Measurements from ENCODE around the gene PLA2G4E. TPM values are rescaled to one million over a fixed set of nuclear protein-coding genes. Genes with fewer than 3 reads are reported as not detected.

Gene PLA2G4E
- total RNA-seq, 1 donor from 2014 or later = 1.0 TPM

GRCh38 chr15:42053010-42053409 is 32.2 kb upstream of the PLA2G4E start:
- H3K9me3 Mint-ChIP-seq (ENCODE audit: unreplicated experiment) = no peaks in the 10 kb centered on the region
- no peak overlapping the region for H3K4me3 Mint-ChIP-seq (ENCODE audit: unreplicated experiment)
- peaks cover 2% of the 10 kb centered on the region for H3K4me1 Mint-ChIP-seq (ENCODE audit: low read depth, unreplicated experiment)
- DNase-seq = no peak
- H3K36me3 Mint-ChIP-seq (ENCODE audit: unreplicated experiment) = no peaks in the 10 kb centered on the region
- no peak for TF ChIP-seq CTCF (IDR thresholded peaks at IDR 0.05; ENCODE audit: partially characterized antibody, unreplicated experiment)
- no peaks in the 10 kb centered on the region for H3K27me3 Mint-ChIP-seq (ENCODE audit: unreplicated experiment)
- H3K27ac Mint-ChIP-seq (ENCODE audit: unreplicated experiment) = no peak overlapping the region

GRCh38 chr15:42050484-42051255 is 29.8 kb upstream of the PLA2G4E start:
- Mint-ChIP-seq H3K36me3 (ENCODE audit: unreplicated experiment) (no peaks in the 10 kb centered on the region), H3K27ac (ENCODE audit: unreplicated experiment) (no peak overlapping the region), H3K4me3 (ENCODE audit: unreplicated experiment) (no peak overlapping the region), H3K9me3 (ENCODE audit: unreplicated experiment) (no peaks in the 10 kb centered on the region), H3K4me1 (ENCODE audit: low read depth, unreplicated experiment) (peaks cover 2% of the 10 kb centered on the region), H3K27me3 (ENCODE audit: unreplicated experiment) (no peaks in the 10 kb centered on the region)
- no peak for DNase-seq
- no peak for TF ChIP-seq CTCF (IDR thresholded peaks at IDR 0.05; ENCODE audit: partially characterized antibody, unreplicated experiment)

GRCh38 chr15:42048821-42049200 is 28.0 kb upstream of the PLA2G4E start:
- Mint-ChIP-seq H3K4me3 (ENCODE audit: unreplicated experiment) (no peak overlapping the region), H3K4me1 (ENCODE audit: low read depth, unreplicated experiment) (peaks cover 2% of the 10 kb centered on the region), H3K27ac (ENCODE audit: unreplicated experiment) (no peak overlapping the region), H3K36me3 (ENCODE audit: unreplicated experiment) (no peaks in the 10 kb centered on the region), H3K9me3 (ENCODE audit: unreplicated experiment) (no peaks in the 10 kb centered on the region), H3K27me3 (ENCODE audit: unreplicated experiment) (no peaks in the 10 kb centered on the region)
- TF ChIP-seq CTCF (IDR thresholded peaks at IDR 0.05; ENCODE audit: partially characterized antibody, unreplicated experiment) = no peak
- DNase-seq = no peak

GRCh38 chr15:42048080-42048820 is 27.4 kb upstream of the PLA2G4E start:
- H3K4me3 Mint-ChIP-seq (ENCODE audit: unreplicated experiment) = no peak overlapping the region
- no peak for TF ChIP-seq CTCF (IDR thresholded peaks at IDR 0.05; ENCODE audit: partially characterized antibody, unreplicated experiment)
- H3K27ac Mint-ChIP-seq (ENCODE audit: unreplicated experiment) = no peak overlapping the region
- no peaks in the 10 kb centered on the region for H3K27me3 Mint-ChIP-seq (ENCODE audit: unreplicated experiment)
- no peaks in the 10 kb centered on the region for H3K9me3 Mint-ChIP-seq (ENCODE audit: unreplicated experiment)
- peaks cover 2% of the 10 kb centered on the region for H3K4me1 Mint-ChIP-seq (ENCODE audit: low read depth, unreplicated experiment)
- no peaks in the 10 kb centered on the region for H3K36me3 Mint-ChIP-seq (ENCODE audit: unreplicated experiment)
- no peak for DNase-seq

- Mint-ChIP-seq H3K36me3 (ENCODE audit: unreplicated experiment) (no peaks in the 10 kb centered on the region), H3K9me3 (ENCODE audit: unreplicated experiment) (no peaks in the 10 kb centered on the region)
These were observed 25.8 kb upstream of the PLA2G4E start for GRCh38 chr15:42046597-42046996.

More at GRCh38 chr15:42046597-42046996, 25.8 kb upstream of the PLA2G4E start:
- no peak overlapping the region for H3K4me3 Mint-ChIP-seq (ENCODE audit: unreplicated experiment)
- no peak for TF ChIP-seq CTCF (IDR thresholded peaks at IDR 0.05; ENCODE audit: partially characterized antibody, unreplicated experiment)
- DNase-seq = no peak
- peaks cover under 1% of the 10 kb centered on the region for H3K27me3 Mint-ChIP-seq (ENCODE audit: unreplicated experiment)
- H3K27ac Mint-ChIP-seq (ENCODE audit: unreplicated experiment) = no peak overlapping the region
- H3K4me1 Mint-ChIP-seq (ENCODE audit: low read depth, unreplicated experiment) = peaks cover 2% of the 10 kb centered on the region

Data from glutamatergic neuron (in vitro differentiated cells).